GM12878 (cell line): Measurements from ENCODE around the gene ADGRL3. TPM values are rescaled to one million over a fixed set of nuclear protein-coding genes. Genes with fewer than 3 reads are reported as not detected.

Source experiments
- ATAC-seq: fragments of 200-7000 bp; cut with Tn5 transposase; 3 replicates; pipeline ENCODE4 v1.9.1; 2020; ENCODE audit warnings: mild to moderate bottlenecking, moderate library complexity
- BruUV-seq: library from RNA; stranded (reverse); fragments of 400-500 nt; replicated peaks from 2 replicates; lab custom pipeline; 2021; lab: Mats Ljungman, UMichigan
- CTCF ChIA-PET: fragments of 300-600 bp; sonication (Branson Sonifier 250); formaldehyde crosslinking; extraction: SDS; loops from one replicate; lab custom pipeline; 2021; ENCODE audit warnings: inconsistent platforms; lab: Yijun Ruan, JAX
- POLR2A ChIA-PET: fragments of 350-600 bp; formaldehyde crosslinking; extraction: SDS; loops from one replicate; lab custom pipeline; 2021; ENCODE audit warnings: inconsistent platforms; lab: Charles Lee
- RAD21 ChIA-PET: fragments of 300-600 bp; sonication (Branson Sonifier 250); formaldehyde crosslinking; loops from one replicate; lab custom pipeline; 2023; ENCODE audit warnings: antibody characterized with exemption; ENCODE audit not compliant: unreplicated experiment; lab: Charles Lee
- SMC1A ChIA-PET: fragments of 300-600 bp; sonication (Branson Sonifier 250); formaldehyde crosslinking; loops from one replicate; lab custom pipeline; 2023; ENCODE audit not compliant: unreplicated experiment, uncharacterized antibody; lab: Charles Lee
- DNase-seq: peaks from one replicate; pipeline ENCODE4 v3.0.0-alpha.2; 2011; ENCODE audit warnings: low read depth, low spot score
- FAIRE-seq: peaks from 3 replicates; lab custom pipeline; 2011; peaks lifted over from hg19 to GRCh38; lab: Jason Lieb, UNC
- H2AFZ ChIP-seq: 2 replicates; pipeline ENCODE4 v1.6.0; 2011; ENCODE audit warnings: low read depth, low read length, control low read depth; ENCODE audit not compliant: control insufficient read depth
- H3K27ac ChIP-seq: 2 replicates; pipeline ENCODE4 v1.5.1; 2011; ENCODE audit warnings: control low read depth; ENCODE audit not compliant: control insufficient read depth, insufficient read depth
- H3K27me3 ChIP-seq, 2 experiments: replicated peaks in 1 of 2; 2 replicates each; pipeline versions ENCODE4 v1.6.0 to v1.6.1; 2011; ENCODE audit warnings: low read length in 1 of 2; ENCODE audit not compliant: control insufficient read depth in 2 of 2, insufficient read depth in 2 of 2
- H3K36me3 ChIP-seq, 2 experiments: 2 replicates each; pipeline ENCODE4 v1.5.1; 2011; ENCODE audit warnings: low read length in 1 of 2; ENCODE audit not compliant: control insufficient read depth in 2 of 2, insufficient read depth in 2 of 2
- H3K4me1 ChIP-seq: 2 replicates; pipeline ENCODE4 v1.6.1; 2011; ENCODE audit warnings: mild to moderate bottlenecking, low read length, moderate library complexity, mixed read lengths; ENCODE audit not compliant: control insufficient read depth, insufficient read depth
- H3K4me2 ChIP-seq: 2 replicates; pipeline ENCODE4 v1.6.0; 2011; ENCODE audit warnings: control low read depth; ENCODE audit not compliant: control insufficient read depth, insufficient read depth
- H3K4me3 ChIP-seq: fragments of 200-600 bp; sonication (generic); 2 replicates; pipeline ENCODE4 v1.5.1; 2016
- H3K79me2 ChIP-seq: 2 replicates; pipeline ENCODE4 v1.6.0; 2011; ENCODE audit warnings: low read length; ENCODE audit not compliant: control insufficient read depth, insufficient read depth
- H3K9ac ChIP-seq: 2 replicates; pipeline ENCODE4 v1.8.0; 2011; ENCODE audit warnings: low read length, control low read depth, mixed read lengths; ENCODE audit not compliant: control insufficient read depth, insufficient read depth
- H3K9me3 ChIP-seq: replicated peaks from 3 replicates; pipeline ENCODE4 v1.5.1; 2011; ENCODE audit warnings: mild to moderate bottlenecking, low read length; ENCODE audit not compliant: control insufficient read depth, insufficient read depth
- H4K20me1 ChIP-seq: 2 replicates; pipeline ENCODE4 v1.6.0; 2011; ENCODE audit not compliant: control insufficient read depth, insufficient read depth
- IKZF1 ChIP-seq: fragments of 450-650 bp; conservative IDR thresholded peaks from 2 replicates; pipeline ENCODE4 v1.6.1; 2017; ENCODE audit warnings: antibody characterized with exemption, mild to moderate bottlenecking
- PAX5 ChIP-seq: IDR thresholded peaks from 2 replicates; pipeline ENCODE4 v1.6.1; 2011; ENCODE audit warnings: low read depth, low read length, borderline replicate concordance
- POLR2AphosphoS2 ChIP-seq: IDR thresholded peaks from 2 replicates; pipeline ENCODE4 v1.6.1; 2011; ENCODE audit warnings: low read depth, mild to moderate bottlenecking, low read length, improper control_type of control experiment, moderate library complexity
- SMC3 ChIP-seq: IDR thresholded peaks from 2 replicates; pipeline ENCODE4 v1.6.1; 2011; ENCODE audit warnings: low read length, improper control_type of control experiment, borderline replicate concordance
- TCF3 ChIP-seq: IDR thresholded peaks from 2 replicates; pipeline ENCODE4 v1.6.1; 2012; ENCODE audit warnings: low read depth, mild to moderate bottlenecking, low read length, borderline replicate concordance; ENCODE audit not compliant: insufficient read depth
- WGBS: methylation state at CpG from one replicate; pipeline ENCODE4 v1.1.6; 2016; ENCODE audit warnings: low lambda C conversion rate; ENCODE audit not compliant: insufficient replicate concordance, insufficient coverage; ENCODE audit errors: missing lambda C conversion rate; 5-methylcytosine and 5-hydroxymethylcytosine counted together
- in situ Hi-C: fragments of 300-500 bp; cut with MboI; formaldehyde crosslinking; loops from 9 replicates; pipeline ENCODE4 v1.14.3; 2018; ENCODE audit warnings: mixed read lengths
- intact Hi-C: fragments of 100-400 bp; cut with micrococcal nuclease; formaldehyde crosslinking; loops from one replicate; pipeline ENCODE4 v1.14.2; 2022; ENCODE audit not compliant: unreplicated experiment
- polyA plus RNA-seq, 11 experiments: library from polyadenylated mRNA; depleted of rRNA in 4 of 11; unstranded in 6 of 11; stranded (reverse) in 5 of 11; fragments of >200 nt; fragmentation: Nextera tagmentation in 4 of 11; fragmentation: Illumina TruSeq in 1 of 11; extraction: Ambion mirVana in 4 of 11; extraction: Trizol in 1 of 11; gene quantifications; 1 replicate in 1 of 11; 2 replicates in 10 of 11; pipeline versions ENCODE4 v1.2.1 to v1.2.3, GENCODE V29; 2011 to 2016; ENCODE audit warnings: inconsistent platforms in 2 of 11, missing spikeins in 2 of 11, low read depth in 1 of 11
- total RNA-seq, 4 experiments: library from RNA; depleted of rRNA in 3 of 4; stranded (reverse); fragments of >200 nt in 3 of 4; fragmentation: Illumina TruSeq in 1 of 4; extraction: Trizol in 1 of 4; gene quantifications; 2 replicates each; pipeline versions ENCODE4 v1.2.1 to v1.2.3, GENCODE V29; 2013 to 2021
- TF ChIP-seq, protein P1 (sequence below): fragments of 450-650 bp; conservative IDR thresholded peaks from 2 replicates; pipeline ENCODE4 v1.6.1; 2017; ENCODE audit warnings: mild to moderate bottlenecking, moderate library complexity

ADGRL3 gene
- total and polyA plus RNA-seq, 10 of the 15 experiments (the other 5 are each of a cell fraction or from before 2014, with no cell fraction given), result 1.1 TPM; not detected in 9

DNA sequence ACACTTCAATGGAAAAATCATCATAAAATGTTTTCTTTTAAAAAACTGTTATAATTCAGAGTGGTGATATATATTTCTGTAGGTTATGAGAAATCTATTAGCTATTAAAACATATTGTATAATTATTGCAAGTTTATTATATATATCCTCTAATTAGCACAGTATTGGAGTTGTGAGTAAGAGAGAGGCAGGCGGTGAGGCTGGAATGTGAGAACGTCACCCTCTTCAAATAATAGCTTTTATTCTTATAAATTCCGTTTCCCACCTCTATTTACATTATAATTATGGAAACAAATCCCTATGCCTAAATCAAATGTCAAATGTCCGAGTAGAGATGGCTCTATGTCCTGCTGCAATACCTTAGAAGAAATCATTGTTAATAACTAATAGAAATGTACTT is 292.9 kb downstream of the ADGRL3 start:
- FAIRE-seq, result no peak
- TF ChIP-seq PAX5, result no peak
- TF ChIP-seq TCF3, result no peak
- TF ChIP-seq, protein P1, sequence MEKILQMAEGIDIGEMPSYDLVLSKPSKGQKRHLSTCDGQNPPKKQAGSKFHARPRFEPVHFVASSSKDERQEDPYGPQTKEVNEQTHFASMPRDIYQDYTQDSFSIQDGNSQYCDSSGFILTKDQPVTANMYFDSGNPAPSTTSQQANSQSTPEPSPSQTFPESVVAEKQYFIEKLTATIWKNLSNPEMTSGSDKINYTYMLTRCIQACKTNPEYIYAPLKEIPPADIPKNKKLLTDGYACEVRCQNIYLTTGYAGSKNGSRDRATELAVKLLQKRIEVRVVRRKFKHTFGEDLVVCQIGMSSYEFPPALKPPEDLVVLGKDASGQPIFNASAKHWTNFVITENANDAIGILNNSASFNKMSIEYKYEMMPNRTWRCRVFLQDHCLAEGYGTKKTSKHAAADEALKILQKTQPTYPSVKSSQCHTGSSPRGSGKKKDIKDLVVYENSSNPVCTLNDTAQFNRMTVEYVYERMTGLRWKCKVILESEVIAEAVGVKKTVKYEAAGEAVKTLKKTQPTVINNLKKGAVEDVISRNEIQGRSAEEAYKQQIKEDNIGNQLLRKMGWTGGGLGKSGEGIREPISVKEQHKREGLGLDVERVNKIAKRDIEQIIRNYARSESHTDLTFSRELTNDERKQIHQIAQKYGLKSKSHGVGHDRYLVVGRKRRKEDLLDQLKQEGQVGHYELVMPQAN, result no peak
- TF ChIP-seq IKZF1, result no peak
- TF ChIP-seq POLR2AphosphoS2, result no peak
- TF ChIP-seq SMC3, result no peak
- intact Hi-C loops, result no loop called here

More for the DNA sequence above, 292.9 kb downstream of the ADGRL3 start:
- Histone ChIP-seq H3K36me3 (no peaks in the 10 kb centered on the region), H2AFZ (no peak overlapping the region), H3K27me3 (no peaks in the 10 kb centered on the region), H3K9me3 (no peaks in the 10 kb centered on the region), H3K9ac (no peak overlapping the region), H3K4me2 (no peak overlapping the region), H3K4me1 (no peaks in the 10 kb centered on the region), H3K27ac (no peak overlapping the region), H4K20me1 (no peaks in the 10 kb centered on the region), H3K4me3 (no peak overlapping the region), H3K79me2 (no peaks in the 10 kb centered on the region)
- SMC1A ChIA-PET, result interaction anchor here (0.6 kb wide), 1 partner anchor 873 kb away, joined by 3 read pairs; no protein-coding TSS in a partner anchor
- in situ Hi-C loops, result no loop called here
- ATAC-seq (no peak), DNase-seq (no peak)
- CTCF ChIA-PET, result interaction anchor here (0.9 kb wide), 1 partner anchor 20 kb away, joined by 3 read pairs; no protein-coding TSS in a partner anchor
- POLR2A ChIA-PET, result no interaction called here
- WGBS, result 1% methylated on average over 4 of the region's 4 CpGs
- RAD21 ChIA-PET, result no interaction called here
- BruUV-seq, result no TSS peak
